HG02981 (cell line): ENCODE measurements around the gene PAFAH1B1.
"Not testable (repeated sequence)": the region's sequence is repeated elsewhere in the genome, so short reads cannot be mapped to it uniquely, and the experiment has no call there.

Source experiments
- ATAC-seq: cut with Tn5 transposase; IDR thresholded peaks from one replicate; pipeline ENCODE4 v1.9.1; 2021; ENCODE audit warnings: mild to moderate bottlenecking, moderate library complexity; ENCODE audit not compliant: unreplicated experiment

PAFAH1B1 gene

DNA sequence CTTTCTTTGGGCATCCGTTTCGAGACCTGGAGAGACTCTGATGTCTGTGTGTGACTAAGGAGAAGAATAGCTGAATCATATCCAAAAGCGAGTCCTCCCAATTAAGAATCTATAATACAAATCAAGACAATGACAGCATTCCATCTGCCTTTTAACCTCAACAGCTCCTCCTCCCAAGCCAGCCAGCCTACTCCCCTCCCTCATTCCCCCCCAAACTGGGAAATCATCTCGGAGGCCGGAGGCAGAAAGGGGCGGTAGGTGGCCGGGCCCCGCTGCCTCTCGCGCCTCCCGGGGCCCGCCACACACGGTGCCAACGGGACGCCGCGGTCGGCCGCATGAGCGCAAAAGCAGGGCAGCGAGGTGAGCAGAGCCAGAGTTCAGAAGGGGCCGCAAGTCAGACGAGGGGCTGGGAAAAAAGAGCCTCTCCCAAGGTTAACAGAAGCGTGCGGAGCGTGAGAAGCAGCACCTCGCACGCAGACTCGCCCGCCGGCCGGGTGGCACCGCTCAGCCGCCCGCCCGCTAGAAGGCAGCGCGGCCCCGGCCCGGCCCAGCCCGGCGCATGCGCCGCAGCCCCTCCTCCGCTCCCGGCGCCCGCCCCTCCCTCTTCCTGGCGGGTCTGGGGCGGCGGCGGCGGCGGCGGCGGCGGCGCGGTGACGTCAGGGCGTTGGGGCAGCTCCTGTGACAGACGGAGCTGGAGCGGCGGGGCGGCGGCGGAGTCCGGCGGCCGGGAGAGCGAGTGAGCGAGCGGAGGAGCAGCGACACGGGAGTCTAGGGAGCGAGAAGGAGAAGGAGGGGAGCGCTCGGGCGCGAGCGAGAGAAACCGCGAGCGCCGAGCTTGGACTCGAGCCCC, at the start of gene PAFAH1B1:
PAFAH1B1 (plus strand) TSS at position 684 of the 850 bp plus-strand sequence. CDS start 44,635 bp downstream, outside the sequence.
- peak; percentile 75 for ATAC-seq

DNA sequence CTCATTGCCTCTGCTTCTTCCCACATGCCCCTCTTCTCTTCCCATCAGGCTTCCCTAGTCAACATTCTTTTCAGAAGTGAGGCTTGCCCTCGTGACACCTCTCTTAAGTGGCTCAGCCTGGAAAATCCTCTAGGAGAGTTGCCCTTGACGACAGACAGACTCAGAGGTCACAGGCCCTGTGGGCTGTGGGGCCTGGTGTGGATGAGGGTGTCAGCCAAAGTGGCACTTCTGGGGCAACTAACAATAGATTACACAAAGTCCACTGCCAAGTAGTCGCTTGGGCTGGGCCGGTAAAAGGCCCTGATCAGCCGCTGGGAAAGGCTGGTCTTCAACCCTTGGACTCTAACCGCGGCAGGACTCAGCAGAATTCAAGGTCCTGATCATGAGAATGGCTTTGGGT, 48.1 kb upstream of the PAFAH1B1 start:
- no peak for ATAC-seq

DNA sequence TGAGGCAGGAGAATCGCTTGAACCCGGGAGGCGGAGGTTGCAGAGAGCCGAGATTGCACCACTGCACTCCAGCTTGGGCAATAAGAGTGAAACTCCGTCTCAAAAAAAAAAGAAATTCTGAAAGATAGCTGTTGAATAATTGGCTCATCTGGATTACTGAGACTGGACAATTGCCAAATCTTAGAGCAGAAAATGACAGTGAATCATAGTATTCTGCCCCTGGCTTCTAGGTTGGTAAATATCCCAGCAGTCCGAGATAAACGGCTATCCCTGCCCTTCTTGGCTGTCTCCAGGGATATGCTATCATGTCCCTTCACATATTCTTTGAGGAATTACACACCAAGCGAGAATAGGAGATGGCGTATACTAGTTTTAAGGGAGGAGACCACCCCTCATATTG, 46.3 kb upstream of the PAFAH1B1 start:
- no peak for ATAC-seq

DNA sequence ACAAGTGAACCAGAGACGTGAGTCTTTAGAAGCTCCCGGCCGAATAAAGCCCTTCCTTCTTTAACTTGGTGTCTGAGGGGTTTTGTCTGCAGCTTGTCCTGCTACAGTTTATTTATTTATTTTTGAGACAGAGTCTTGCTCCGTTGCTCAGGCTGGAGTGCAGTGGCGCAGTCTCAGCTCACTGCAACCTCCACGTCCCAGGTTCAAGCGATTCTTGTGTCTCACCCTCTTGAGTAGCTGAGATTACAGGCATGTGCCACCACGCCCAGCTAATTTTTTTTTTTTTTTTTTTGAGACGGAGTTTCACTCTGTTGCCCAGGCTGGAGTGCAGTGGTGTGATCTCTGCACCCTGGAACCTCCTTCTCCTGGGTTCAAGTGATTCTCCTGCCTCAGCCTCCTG, 45.4 kb upstream of the PAFAH1B1 start:
- not testable (repeated sequence) for ATAC-seq

DNA sequence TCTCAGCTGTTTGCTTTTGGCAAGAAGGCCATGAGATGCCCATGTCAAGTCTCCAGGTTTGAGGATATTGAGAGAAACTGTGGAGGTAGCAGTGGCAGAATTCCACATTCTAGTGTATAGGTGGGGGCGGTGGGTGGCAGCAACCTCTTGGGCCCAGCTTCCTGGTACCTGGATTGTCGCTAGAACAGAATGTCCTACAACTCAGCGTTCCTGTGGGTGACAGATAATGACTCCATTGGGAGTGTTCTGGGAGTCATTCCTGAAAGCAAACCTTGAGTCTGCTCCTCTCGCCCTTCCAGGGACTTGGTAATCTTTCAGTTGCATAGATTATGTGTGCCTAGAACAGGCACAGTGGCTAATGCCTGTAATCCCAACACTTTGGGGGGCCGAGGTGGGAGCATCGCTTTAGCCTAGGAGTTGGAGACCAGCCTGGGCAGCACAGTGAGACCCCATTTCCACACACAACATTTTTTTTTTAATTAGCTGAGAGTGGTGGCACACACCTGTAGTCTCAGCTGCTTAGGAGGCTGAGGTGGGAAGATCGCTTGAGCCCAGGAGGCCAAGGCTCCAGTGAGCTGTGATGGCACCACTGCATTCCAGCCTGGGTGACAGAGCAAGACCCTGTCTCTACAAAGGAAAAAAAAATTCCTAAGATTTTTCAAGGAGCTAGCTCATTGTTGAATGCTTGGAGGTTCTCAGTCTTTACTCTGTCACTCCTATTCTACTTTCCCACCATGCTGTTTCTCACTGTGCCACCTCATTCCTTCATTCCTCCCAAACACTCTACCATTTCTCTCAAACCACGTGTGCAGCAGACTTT, 43.9 kb upstream of the PAFAH1B1 start:
- ATAC-seq, result no peak

DNA sequence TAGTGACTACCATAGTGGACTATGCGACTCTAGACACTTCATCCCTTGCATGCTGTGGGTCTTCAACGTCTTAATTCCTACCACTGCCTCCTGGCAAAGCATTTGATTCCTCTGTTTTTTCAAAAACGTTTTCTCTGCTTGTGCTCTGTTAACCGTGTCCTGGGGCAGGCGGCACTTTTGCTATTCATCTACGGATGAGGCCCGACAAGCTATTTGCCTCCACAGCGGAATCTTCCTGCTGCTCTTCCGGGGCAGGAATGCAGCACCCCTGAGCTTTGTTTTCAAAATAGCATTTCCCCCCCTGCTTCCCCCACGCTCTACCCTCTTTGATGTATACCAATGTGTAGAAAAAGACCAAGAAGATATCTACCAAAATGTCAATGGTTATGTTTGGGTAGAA, 42.0 kb upstream of the PAFAH1B1 start:
- ATAC-seq, result no peak

DNA sequence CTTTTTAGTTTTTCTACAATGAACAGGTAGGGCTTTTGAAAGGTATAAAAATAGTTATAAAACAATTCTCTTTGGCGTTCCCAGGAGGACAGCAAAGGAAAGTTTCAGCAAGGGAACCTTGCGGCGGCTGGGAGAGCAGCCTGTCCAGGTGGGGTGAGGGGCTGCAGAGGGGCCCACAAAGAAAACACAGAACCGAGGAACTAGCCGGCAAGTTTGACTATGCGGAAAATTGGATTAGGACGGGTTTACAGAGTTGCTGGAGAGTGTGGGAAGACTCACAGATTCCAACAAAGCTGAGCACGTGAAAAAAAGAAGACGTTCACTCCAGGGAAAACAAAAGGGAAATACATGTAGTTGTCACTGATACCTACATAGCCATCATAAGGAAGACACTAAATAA, 41.5 kb upstream of the PAFAH1B1 start:
- ATAC-seq, result no peak

DNA sequence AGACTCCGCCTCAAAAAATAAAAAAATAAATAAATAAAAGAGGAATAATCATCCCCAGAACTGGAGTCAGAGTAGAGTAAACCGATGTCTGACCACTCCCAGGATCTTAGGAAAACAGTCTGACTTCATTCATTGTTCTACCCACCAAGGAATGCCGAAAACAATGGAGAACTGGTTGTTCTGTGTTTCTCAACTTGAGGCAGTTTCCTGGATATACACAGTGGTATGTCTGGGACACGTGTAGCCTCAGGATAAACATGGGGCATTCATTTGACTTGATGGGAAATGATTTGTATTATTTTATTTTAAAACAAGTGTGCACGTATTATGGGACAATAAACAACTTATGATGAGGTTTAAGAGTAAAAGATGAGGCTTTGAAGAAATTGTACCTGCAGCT, 32.8 kb upstream of the PAFAH1B1 start:
- ATAC-seq, result no peak

DNA sequence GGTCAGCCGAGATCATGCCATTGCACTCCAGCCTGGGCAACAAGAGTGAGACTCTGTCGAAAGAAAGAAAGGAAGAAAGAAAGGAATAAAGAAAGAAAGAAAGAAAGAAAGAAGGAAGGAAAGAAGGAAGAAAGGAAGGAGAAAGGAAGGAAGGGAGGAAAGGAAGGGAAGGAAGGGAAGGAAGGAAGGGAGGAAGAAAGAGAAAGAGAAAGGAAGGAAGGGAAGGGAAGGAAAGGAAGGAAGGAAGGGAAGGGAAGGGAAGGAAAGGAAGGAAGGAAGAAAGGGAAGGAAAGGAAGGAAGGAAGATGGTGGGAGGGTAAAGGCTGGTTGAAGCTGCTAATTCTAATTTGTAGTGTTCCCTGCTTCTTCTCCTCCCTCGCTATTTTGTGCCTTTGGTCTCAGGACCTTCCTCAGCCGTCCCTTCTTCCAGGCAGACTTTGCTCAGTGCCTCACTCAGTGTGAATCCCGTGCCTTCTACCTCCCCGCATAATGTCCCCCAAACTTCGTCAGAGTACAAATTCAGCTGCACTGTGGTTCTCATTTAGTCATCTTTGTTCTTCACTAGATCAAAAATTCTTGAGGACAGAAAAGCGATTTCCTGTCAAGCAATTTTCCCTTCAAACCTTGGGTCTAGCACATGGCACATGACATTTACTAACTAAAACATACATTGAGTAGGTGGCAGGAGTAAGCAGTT, 31.1 kb upstream of the PAFAH1B1 start:
- ATAC-seq, result no peak

DNA sequence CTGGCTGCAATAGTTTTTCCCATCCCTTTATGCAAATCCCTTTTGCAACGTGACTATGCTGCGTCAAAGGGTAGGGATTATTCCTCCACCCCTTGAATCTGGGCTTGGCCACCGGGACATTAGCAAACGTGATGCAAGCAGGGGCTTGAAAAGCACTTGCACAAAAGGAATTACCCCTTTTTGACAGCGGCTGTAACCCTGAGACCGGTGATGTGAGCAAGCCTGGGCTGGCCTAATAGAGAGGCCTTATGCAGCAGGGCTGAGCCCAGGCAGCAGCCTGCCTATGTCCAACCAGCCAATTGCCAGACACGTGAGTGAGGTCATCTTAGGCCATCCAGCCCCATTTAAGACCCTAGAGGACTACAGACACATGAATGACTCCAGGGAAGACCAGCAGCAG, 30.4 kb upstream of the PAFAH1B1 start:
- no peak for ATAC-seq

DNA sequence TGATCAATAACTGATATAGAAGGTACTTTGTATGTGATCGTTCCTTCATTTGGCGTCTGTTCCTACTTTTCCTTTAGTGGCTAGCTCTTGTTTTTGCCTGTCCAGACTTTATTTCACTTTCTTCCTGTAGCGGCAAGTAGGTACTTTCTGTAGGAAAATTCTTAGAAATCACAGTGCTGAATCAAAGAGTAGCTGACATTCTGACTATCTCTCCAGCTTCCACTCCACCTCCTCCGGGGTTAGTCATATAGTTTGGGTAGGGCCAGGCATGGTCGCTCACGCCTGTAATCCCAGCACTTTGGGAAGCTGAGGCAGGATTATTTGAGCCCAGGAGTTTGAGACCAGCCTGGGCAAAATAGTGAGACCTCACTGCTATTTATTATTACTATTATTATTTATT, 29.9 kb upstream of the PAFAH1B1 start:
- no peak for ATAC-seq

DNA sequence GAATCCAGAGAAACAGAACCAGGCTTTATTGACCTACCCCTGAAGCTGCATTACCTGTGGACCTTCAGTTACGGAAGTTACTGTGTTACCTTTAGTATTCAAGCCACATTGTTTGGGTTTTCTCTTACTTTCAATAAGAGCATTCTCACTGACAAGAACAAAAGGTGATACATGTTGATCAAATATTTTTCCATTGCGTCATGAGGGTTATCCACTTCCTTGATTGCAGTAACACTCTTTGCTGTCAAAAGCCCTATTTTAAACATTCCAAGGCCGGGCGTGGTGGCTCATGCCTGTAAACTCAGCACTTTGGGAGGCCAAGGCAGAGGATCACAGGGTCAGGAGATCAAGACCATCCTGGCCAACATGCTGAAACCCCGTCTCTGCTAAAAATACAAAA, 28.6 kb upstream of the PAFAH1B1 start:
- ATAC-seq, result no peak

DNA sequence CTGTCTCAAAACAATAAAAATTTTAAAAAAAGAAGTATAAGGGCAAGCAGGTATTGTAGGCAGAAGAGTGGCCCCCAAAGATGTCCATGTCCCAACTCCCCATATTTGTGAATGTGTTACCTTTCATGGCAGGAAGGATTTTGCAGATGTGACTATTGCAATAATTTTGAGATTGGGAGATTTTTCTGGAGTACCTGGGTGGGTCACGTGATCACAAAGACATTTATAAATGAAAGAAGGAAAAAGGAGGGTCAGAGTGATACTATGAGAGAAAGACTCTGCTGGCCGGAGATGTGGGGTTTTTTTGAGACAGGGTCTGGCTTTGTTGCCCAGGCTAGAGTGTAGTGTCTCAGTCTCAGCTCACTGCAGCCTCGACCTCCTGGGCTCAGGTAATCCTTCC, 27.4 kb upstream of the PAFAH1B1 start:
- ATAC-seq, result no peak

DNA sequence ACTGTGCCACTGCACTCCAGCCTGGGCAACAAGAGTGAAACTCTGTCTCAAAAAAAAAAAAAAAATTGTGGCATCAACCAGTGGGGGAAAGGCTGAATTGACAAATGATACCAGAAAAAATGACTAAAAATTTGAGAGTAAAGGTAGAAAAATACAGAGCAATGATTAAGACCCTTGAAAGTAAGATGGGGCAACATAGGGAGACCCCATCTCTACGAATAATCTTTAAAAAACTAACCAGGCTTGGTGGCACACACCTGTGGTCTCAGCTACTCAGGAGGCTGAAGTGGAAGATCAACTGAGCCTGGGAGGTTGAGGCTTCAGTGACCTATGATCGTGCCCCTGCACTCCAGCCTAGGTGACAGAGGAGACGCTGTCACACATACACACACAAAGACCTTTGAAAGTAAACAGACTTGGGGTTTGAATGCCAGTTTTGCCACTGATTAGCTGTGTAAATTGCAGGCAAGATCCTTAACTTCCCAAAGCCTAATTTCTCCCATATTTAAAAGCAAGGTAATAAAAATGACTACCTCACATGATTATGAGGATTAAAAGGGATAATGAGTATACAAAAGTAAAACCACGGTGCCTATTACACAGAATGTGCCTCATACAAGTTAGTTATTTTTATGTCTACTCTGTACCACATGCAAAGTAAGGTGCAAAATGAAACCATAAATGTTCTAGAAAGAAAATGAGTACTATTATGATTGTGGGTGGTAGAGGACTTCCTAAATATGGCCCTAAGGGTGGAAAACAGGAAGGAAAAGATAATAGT, 21.7 kb upstream of the PAFAH1B1 start:
- ATAC-seq, result peak; percentile 87

DNA sequence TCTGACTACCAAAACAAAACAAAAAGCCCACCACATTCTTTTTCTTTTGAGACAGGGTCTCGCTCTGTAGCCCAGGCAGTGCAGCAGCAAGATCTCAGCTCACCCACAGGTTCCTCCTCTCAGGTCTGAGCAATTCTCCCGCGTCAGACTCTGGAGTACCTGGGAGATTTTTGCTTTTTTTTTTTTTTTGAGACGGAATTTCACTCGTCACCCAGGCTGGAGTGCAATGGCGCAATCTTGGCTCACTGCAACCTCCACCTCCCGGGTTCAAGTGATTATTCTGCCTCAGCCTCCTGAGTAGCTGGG, 21.2 kb upstream of the PAFAH1B1 start:
- ATAC-seq, result not testable (repeated sequence)

DNA sequence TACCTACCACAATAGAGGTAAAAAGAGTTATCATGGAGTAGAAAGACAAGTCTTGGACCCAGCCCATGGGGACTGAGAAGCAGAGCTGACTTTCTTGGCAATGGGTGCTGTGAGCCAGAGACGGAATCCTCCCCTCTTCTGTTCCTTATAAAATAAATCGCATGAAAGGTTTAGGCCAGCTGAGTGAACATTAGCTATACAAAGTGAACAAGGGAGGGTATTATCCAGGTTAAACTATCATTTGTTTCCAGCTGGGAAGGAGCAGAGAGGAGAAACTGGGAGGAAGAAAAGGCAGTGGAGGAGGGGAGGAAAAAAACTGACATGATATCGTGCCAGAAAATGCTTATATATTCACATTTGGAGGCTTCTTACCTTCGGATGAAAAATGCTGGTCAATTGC, 13.3 kb upstream of the PAFAH1B1 start:
- ATAC-seq, result no peak

DNA sequence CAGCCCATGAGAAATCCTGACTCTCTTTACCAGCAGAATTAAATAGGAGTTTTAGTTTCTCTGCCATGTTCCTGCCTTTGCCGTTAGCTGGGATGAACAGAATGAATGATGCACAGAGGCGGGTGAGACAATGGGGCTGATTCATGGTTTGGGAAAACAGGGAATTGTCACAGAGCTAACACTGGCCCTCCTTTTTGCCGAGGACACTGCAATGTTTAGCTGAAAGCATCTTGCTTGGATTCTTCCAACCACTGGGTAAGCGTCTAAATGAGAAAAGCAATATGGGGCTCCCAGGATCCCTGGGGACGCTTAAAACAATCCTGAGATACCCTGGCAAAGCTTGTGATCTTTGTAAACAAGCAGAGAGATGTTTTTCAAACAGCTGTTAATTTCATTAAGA, 12.8 kb upstream of the PAFAH1B1 start:
- no peak for ATAC-seq

DNA sequence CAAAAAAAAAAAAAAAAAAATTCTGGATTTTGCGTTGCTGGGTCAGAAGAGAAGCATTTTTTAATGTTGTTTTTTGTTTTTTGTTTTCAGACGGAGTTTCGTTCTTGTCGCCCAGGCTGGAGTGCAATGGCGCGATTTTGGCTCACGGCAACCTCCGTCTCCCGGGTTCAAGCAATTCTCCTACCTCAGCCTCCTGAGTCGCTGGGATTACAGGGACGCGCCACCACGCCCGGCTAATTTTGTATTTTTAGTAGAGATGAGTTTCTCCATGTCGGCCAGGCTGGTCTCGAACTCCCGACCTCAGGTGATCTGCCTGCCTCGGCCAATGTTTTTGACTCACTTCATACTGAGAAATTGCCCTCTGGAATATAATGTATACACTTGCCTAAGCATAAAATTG, 11.0 kb upstream of the PAFAH1B1 start:
- ATAC-seq, result no peak

DNA sequence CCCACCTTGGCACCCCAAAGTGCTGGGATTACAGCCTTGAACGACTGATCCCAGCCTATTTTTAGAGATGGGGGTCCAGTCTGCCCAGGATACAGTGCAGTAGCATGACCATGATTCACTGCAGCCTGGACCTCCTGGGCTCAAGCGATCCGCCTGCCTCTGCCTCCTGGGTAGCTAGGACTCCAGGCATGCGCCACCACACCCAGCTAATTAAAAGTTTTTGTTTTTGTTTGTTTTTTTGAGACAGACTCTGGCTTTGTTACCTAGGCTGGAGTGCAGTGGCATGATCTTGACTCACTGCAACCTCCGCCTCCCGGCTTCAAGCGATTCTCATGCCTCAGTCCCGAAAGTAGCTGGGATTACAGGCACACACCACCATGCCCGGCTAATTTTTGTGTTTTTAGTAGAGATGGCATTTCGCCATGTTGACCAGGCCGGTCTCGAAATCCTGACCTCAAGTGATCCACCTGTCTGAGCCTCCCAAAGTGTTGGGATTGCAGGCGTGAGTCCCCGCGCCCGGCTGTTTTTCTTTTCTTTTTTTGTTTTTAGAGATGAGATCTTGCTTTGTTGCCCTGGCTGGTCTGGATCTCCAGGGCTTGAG, 2.3 kb upstream of the PAFAH1B1 start:
- ATAC-seq, result no peak
